Ovary (tissue), 9 donors: ENCODE results near the gene NUP37. TPM values are rescaled to one million over a fixed set of nuclear protein-coding genes. Genes with fewer than 3 reads are reported as not detected.
"Not testable (repeated sequence)": the region's sequence is repeated elsewhere in the genome, so short reads cannot be mapped to it uniquely, and the experiment has no call there.

ENCODE experiments used
- DNase-seq, 5 donors: peaks; one replicate each; pipeline ENCODE4 v3.0.0-alpha.2; 2019 to 2020
- H3K27ac ChIP-seq, 2 donors: fragments of 200-600 bp; one replicate each; pipeline versions ENCODE4 v1.5.1 to v1.8.0; 2019 to 2022
- H3K27me3 ChIP-seq: fragments of 200-600 bp; one replicate; pipeline ENCODE4 v1.8.0; 2022
- H3K36me3 ChIP-seq: fragments of 200-600 bp; sonication (generic); one replicate; pipeline ENCODE4 v1.5.1; 2019
- H3K4me1 ChIP-seq: one replicate; pipeline ENCODE4 v1.8.1; 2013; ENCODE audit warnings: mild to moderate bottlenecking, moderate library complexity; ENCODE audit not compliant: insufficient read depth
- H3K4me3 ChIP-seq: fragments of 200-600 bp; sonication (generic); one replicate; pipeline ENCODE4 v1.5.1; 2017
- H3K9me3 ChIP-seq, 2 donors: fragments of 200-600 bp in 1 of 2; sonication (generic) in 1 of 2; one replicate each; pipeline versions ENCODE4 v1.5.1 to v1.8.1; 2013 to 2019; ENCODE audit warnings: mild to moderate bottlenecking in 1 of 2, moderate library complexity in 1 of 2
- EP300 ChIP-seq: sonication (generic); formaldehyde crosslinking; IDR thresholded peaks from one replicate; pipeline ENCODE4 v1.6.1; 2017; ENCODE audit warnings: antibody characterized with exemption
- POLR2A ChIP-seq: fragments of 450-650 bp; IDR thresholded peaks from one replicate; pipeline ENCODE4 v1.6.1; 2017; ENCODE audit warnings: antibody characterized with exemption, mild to moderate bottlenecking, moderate library complexity
- WGBS, 3 donors: extraction: QIAGEN DNeasy Blood & Tissue Kit in 1 of 3; methylation state at CpG; one replicate each; pipeline versions ENCODE4 v1.1.5 to v1.1.7; 2013 to 2017; 5-methylcytosine and 5-hydroxymethylcytosine counted together
- intact Hi-C, 4 donors: fragments of 100-400 bp; cut with DNase I; formaldehyde crosslinking; loops; one replicate each; pipeline versions ENCODE4 v1.11.0 to v1.15.1; 2022 to 2023
- polyA plus RNA-seq, 2 donors: library from polyadenylated mRNA; stranded (reverse); fragments of 200-250 nt in 1 of 2; fragments of 350-450 nt in 1 of 2; fragmentation: Illumina TruSeq in 1 of 2; extraction: RNeasy Lipid Tissue Mini Kit (QIAGEN cat#74804) in 1 of 2; gene quantifications; one replicate each; pipeline ENCODE4 v1.2.3, GENCODE V29; 2013 to 2014
- total RNA-seq, 7 donors: library from RNA; depleted of rRNA in 2 of 7; stranded (reverse); fragments of >200 nt in 2 of 7; fragmentation: NEBNext Ultra II Directional in 3 of 7; extraction: Animal tissue kit (Norgen Biotek cat#: 25700) in 3 of 7; gene quantifications; one replicate each; pipeline versions ENCODE4 v1.1.0 to v1.2.4, GENCODE V29; 2016 to 2023
- TF ChIP-seq, protein P1 (sequence below), 3 donors: fragments of 450-650 bp in 2 of 3; fragments of 200-600 bp in 1 of 3; IDR thresholded peaks; one replicate each; pipeline versions ENCODE4 v1.5.1 to v1.8.0; 2016 to 2022; ENCODE audit warnings: antibody characterized with exemption in 3 of 3, mild to moderate bottlenecking in 1 of 3
- donor health status: DM: no; HTN: no; CAD: no; lungs with moderate emphysema.
- donor health status: DM: no; HTN: no; CAD: no.
- donor health status: Bipolar disorder and iron deficiency.
- donor health status: DM: yes; HTN: yes; CAD: no.
- donor health status: DM: no; HTN: no; CAD: no.
- donor health status: DM: yes; HTN: yes; CAD: no.

The NUP37 gene
- total and polyA plus RNA-seq, 9 donors: 12.5 to 22.5 (median 16.2) TPM

DNA sequence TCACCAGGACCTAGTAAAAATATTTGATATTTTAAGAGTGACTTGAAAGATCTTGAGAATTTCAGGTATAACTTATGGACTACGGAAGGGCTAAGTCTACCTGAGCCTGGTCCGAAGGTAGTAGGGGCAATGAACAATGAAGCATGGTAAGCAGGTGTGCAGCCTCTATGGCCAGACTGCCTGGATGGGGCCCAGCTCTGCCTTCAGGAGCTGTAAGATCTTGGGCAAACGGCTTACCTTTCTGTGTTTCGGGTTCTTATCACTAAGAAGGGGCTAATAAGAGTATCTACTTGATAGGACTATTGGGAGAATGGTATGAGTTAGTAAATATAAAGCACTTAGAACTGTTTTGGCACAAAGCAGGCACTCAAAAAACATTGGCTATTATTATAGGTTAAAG, 39.1 kb downstream of the NUP37 start:
- 88 to 91% (median 90%) methylated on average over 4 of the region's 4 CpGs for WGBS, 3 donors
- H3K4me1 ChIP-seq: no peaks in the 10 kb centered on the region
- intact Hi-C loops: no loop called here
- no peaks in the 10 kb centered on the region for H3K9me3 ChIP-seq
- H3K27ac ChIP-seq: no peak overlapping the region
- H3K36me3 ChIP-seq: no peaks in the 10 kb centered on the region
- no peaks in the 10 kb centered on the region for H3K27me3 ChIP-seq
- H3K4me3 ChIP-seq: no peak overlapping the region
- DNase-seq: no peak
- no peak for TF ChIP-seq POLR2A
- TF ChIP-seq, protein P1, sequence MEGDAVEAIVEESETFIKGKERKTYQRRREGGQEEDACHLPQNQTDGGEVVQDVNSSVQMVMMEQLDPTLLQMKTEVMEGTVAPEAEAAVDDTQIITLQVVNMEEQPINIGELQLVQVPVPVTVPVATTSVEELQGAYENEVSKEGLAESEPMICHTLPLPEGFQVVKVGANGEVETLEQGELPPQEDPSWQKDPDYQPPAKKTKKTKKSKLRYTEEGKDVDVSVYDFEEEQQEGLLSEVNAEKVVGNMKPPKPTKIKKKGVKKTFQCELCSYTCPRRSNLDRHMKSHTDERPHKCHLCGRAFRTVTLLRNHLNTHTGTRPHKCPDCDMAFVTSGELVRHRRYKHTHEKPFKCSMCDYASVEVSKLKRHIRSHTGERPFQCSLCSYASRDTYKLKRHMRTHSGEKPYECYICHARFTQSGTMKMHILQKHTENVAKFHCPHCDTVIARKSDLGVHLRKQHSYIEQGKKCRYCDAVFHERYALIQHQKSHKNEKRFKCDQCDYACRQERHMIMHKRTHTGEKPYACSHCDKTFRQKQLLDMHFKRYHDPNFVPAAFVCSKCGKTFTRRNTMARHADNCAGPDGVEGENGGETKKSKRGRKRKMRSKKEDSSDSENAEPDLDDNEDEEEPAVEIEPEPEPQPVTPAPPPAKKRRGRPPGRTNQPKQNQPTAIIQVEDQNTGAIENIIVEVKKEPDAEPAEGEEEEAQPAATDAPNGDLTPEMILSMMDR (IDR thresholded peaks at IDR 0.05): no peak

DNA sequence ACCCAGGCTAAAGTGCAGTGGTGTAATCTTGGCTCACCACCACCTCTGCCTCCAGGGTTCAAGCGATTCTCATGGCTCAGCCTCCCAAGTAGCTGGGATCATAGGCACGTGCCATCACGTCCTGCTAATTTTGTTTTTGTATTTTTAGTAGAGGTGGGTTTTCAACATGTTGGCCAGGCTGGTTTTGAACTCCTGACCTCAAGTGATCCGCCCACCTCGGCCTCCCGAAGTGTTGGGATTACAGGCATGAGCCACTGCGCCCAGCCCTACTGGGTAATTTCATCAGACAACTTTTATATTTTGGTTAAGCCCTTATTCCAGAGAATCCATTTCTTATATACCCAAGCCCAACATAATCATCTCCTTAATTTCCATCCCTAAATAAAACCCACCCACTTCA, 47.8 kb downstream of the NUP37 start:
- H3K4me1 ChIP-seq, DNase-seq, H3K27ac ChIP-seq, H3K9me3 ChIP-seq, H3K4me3 ChIP-seq, H3K36me3 ChIP-seq, intact Hi-C loops, H3K27me3 ChIP-seq: not testable (repeated sequence)
- WGBS, 3 donors: 90 to 94% (median 92%) methylated on average over 7 of the region's 7 CpGs

DNA sequence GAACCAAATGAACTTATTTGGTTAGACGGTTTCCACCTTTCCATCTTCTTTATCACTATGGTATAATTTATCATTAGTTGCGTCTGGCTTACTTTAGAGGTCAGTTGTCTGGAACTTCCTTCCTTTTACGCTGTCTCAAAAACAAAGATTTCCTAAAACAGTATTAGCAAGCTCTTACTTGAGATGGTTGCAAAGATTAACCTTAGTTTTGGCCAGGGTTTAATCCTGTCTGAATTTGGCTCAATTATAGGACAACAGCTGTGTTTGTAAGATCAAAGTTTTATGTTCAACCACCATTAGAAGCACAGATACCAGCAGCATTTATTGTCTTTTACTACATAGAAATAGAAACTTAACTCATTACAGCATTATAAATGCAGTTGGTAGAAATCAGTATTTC, 50.2 kb downstream of the NUP37 start:
- no peak for TF ChIP-seq POLR2A
- TF ChIP-seq, protein P1 (IDR thresholded peaks at IDR 0.05): no peak
- TF ChIP-seq EP300: no peak
- Histone ChIP-seq H3K9me3 (no peaks in the 10 kb centered on the region), H3K27me3 (no peaks in the 10 kb centered on the region), H3K4me1 (no peaks in the 10 kb centered on the region), H3K36me3 (no peaks in the 10 kb centered on the region), H3K4me3 (no peak overlapping the region), H3K27ac (no peak overlapping the region)
- intact Hi-C loops: no loop called here
- WGBS, 3 donors: 47 to 58% (median 54%) methylated on average over 3 of the region's 3 CpGs
- no peak for DNase-seq

DNA sequence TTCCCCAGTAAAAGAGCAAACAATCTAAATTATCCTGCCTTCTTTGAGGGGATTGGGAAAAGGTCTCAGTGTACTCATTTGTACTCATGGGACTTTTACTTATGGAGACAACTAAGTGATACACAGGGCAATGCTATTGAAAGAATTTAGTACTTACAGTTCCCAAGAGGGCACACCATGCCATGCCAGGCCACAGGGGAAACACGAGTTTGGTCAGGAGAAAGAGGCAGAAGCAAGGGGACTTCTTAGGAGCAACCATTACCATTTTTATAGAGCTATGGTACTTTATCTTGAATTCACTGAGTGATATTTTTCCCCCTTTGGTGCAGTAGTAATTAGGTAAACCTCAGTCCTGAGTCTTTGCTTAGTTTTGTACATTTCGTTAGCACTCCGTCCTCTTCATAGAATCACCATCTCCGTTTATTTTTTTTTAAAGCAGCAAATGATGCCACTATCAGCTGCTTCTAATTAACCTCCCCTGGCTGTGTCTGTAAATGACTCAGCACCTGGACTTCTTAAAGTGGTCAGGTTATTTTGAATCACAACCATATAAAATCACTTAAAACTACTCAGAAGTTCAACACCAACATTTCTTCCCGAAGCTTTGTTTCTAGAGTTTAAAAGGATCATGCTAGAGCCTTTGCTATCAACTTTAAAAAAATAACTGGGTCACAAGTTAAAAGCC, 52.2 kb downstream of the NUP37 start:
- intact Hi-C loops: no loop called here
- 34 to 46% (median 41%) methylated on average over 5 of the region's 5 CpGs for WGBS, 3 donors
- no peak for DNase-seq
- Histone ChIP-seq H3K36me3 (no peaks in the 10 kb centered on the region), H3K27ac (no peak overlapping the region), H3K4me3 (no peak overlapping the region), H3K4me1 (no peaks in the 10 kb centered on the region), H3K9me3 (no peaks in the 10 kb centered on the region), H3K27me3 (no peaks in the 10 kb centered on the region)
- TF ChIP-seq EP300 (no peak), POLR2A (no peak)
- TF ChIP-seq, protein P1 (IDR thresholded peaks at IDR 0.05): no peak

DNA sequence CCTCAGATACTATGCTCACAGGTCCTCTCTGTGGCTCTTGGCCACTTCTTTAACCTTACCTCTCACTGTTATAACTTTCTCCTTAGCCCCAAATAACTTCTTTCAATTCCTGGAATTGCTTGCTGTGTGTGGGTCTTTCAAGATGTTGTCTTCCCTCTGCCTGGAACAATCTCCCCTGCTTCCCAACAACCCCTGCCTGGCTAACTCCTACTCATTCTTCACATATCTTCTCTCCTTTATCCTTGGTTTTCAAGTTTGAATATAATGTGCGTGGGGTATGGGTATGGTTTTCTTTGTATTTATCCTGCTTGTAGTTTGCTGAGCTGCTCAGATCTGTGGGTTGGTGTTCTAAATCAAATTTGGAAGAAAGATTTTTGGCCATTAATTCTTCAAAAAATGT, 55.4 kb downstream of the NUP37 start:
- no peak overlapping the region for H3K27ac ChIP-seq
- 22 to 40% (median 29%) methylated on average over 1 of the region's 1 CpG for WGBS, 3 donors
- H3K4me1 ChIP-seq: no peaks in the 10 kb centered on the region
- DNase-seq: no peak
- H3K27me3 ChIP-seq: no peaks in the 10 kb centered on the region
- no peaks in the 10 kb centered on the region for H3K36me3 ChIP-seq
- no peak overlapping the region for H3K4me3 ChIP-seq
- intact Hi-C loops: no loop called here
- TF ChIP-seq, protein P1 (IDR thresholded peaks at IDR 0.05): no peak
- TF ChIP-seq EP300 (no peak), POLR2A (no peak)
- H3K9me3 ChIP-seq: no peaks in the 10 kb centered on the region
